ENCODE results near the gene PSAT1. TPM values are rescaled to one million over a fixed set of nuclear protein-coding genes. Genes with fewer than 3 reads are reported as not detected.

The PSAT1 gene
- total RNA-seq, 4 donors from 2014 or later, result 3.0 to 36.2 (median 4.9) TPM

DNA sequence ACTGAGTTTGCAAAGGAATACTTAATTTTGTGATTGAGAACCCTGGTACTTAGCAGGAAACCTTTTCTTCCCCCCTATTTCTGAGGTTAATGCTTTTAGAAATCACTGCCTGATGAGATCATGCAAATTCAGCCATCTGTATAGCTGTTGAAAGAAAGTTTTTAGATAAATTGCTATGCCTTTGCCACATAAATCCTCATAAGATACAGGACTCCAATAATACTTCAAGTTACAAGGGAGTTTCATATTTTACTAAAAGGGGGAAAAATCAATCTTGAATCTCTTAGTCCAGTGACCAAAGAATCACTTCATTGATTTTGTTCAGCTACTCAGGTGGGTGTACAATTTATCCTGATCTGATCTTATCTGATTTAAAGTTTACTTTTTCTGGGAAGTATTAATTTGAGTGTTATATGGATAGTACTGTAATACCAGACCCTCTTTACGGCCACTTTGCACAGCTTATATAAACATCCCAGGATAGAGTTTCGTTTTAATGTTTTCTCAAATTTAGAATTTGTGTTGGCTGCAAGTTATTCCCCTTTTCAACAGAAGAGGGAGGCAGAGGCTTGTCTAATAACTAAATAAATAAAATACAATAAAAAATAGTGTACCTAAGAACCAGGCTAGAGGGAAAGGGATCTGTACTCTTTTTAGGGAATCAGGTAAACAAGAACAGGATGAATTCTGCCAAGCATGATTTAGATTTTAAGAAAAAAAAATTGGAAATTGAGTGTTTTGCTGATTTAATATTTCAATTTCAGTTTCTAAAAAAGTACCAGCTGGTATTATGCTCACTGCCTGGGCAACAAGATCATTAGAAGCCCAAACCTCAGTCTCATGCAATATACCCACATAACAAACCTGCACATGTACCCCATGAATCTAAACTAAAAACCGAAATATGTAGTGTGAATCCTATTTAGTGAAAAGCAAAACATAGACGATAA is 69.1 kb downstream of the PSAT1 start:
- no peak for DNase-seq (ENCODE audit: low spot score)
- ATAC-seq (ENCODE audit: low FRiP score), result no peak
- TF ChIP-seq, protein P1, sequence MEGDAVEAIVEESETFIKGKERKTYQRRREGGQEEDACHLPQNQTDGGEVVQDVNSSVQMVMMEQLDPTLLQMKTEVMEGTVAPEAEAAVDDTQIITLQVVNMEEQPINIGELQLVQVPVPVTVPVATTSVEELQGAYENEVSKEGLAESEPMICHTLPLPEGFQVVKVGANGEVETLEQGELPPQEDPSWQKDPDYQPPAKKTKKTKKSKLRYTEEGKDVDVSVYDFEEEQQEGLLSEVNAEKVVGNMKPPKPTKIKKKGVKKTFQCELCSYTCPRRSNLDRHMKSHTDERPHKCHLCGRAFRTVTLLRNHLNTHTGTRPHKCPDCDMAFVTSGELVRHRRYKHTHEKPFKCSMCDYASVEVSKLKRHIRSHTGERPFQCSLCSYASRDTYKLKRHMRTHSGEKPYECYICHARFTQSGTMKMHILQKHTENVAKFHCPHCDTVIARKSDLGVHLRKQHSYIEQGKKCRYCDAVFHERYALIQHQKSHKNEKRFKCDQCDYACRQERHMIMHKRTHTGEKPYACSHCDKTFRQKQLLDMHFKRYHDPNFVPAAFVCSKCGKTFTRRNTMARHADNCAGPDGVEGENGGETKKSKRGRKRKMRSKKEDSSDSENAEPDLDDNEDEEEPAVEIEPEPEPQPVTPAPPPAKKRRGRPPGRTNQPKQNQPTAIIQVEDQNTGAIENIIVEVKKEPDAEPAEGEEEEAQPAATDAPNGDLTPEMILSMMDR (IDR thresholded peaks at IDR 0.05), result no peak

DNA sequence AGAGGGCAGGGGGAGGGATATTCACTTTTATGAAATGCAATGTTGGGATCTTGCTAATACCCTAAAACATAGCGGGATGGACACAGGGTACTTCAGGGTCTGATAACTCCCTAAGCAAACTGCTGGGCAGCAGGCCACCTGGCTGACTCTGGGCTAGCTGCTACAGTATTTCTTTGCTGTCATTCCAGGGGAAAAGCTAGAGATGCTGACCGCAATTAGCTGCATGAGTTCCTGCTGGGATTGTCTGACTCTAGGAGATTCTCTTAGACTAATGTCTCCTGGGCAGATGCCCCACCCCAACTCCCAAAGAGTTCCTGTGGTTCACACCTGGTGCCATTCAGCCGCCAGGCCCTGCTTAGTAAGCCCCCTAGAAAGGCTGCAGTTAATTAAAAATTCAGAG is 69.9 kb downstream of the PSAT1 start:
- TF ChIP-seq, protein P1 (IDR thresholded peaks at IDR 0.05), result no peak
- ATAC-seq (ENCODE audit: low FRiP score), result no peak

DNA sequence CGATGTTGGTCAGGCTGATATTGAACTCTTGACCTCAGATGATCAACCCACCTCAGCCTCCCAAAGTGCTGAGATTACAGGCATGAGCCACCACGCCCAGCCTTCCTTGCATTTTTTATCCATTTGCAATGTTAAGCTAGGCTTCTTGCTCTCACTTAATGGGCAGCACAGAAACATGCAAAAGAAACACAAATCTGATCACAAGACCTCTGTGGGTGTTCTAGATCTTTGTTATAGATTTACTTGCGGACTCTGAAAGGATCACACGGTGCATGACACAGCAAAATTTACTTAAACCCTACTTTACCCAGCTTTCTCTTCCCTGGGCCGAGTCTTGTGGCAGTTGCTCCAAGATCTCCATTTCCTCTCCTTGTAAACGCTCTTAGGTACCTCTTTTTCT is 71.3 kb downstream of the PSAT1 start:
- TF ChIP-seq, protein P1 (IDR thresholded peaks at IDR 0.05), result no peak
- no peak for ATAC-seq (ENCODE audit: low FRiP score)
- no peak for DNase-seq (ENCODE audit: low spot score)

More for the DNA sequence above, 69.9 kb downstream of the PSAT1 start:
- DNase-seq (ENCODE audit: low spot score), result no peak

DNA sequence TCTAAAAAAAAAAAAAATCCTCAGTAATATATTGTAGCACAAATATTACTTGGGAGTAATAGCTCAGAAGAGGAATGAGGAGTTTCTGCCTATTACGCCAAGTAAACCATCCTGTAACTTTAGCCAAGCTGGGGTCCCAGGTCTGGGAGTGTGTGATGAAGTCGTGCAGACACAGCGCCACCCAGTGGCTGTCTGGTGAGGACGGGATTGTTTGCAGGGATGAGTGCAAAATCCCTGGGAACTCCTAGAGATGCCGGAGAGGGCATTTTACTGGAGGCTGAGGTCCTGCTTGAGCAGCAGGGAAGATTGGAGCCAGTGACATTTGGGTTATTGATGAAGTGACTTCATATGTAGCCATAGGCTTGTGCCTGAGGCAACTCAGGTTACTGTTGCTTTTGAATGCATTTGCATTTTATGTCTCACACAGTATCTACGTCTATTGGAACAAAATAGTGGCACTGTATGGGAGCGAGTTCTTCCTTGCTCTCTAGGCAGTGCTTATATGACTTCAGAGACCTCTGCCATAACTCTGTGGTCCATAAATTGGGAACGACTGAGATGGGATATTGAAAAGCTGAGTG is 72.8 kb downstream of the PSAT1 start:
- TF ChIP-seq, protein P1 (IDR thresholded peaks at IDR 0.05), result no peak
- ATAC-seq (ENCODE audit: low FRiP score) (peak; percentile 53), DNase-seq (ENCODE audit: low spot score) (peak; percentile 68)

DNA sequence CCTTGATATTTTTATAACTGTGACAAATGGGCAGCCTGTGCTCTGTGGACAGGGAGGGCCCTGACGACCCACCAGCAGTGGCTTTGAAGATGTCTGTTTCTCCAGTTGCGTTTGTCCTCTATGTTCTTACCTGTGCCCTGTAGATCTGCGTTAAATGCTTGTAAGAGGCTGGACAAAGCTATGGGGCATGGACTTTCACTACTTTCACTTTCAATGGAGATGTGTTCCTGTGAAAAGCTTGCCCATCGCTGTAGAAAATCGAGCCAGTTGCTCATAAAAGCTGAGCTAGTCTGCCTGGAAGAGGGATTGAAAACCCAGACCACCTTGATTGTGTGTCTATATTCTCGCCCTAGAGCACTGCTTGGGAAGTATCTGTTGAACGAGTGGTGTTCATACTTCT is 74.1 kb downstream of the PSAT1 start:
- no peak for DNase-seq (ENCODE audit: low spot score)
- ATAC-seq (ENCODE audit: low FRiP score), result no peak
- TF ChIP-seq, protein P1 (IDR thresholded peaks at IDR 0.05), result no peak

DNA sequence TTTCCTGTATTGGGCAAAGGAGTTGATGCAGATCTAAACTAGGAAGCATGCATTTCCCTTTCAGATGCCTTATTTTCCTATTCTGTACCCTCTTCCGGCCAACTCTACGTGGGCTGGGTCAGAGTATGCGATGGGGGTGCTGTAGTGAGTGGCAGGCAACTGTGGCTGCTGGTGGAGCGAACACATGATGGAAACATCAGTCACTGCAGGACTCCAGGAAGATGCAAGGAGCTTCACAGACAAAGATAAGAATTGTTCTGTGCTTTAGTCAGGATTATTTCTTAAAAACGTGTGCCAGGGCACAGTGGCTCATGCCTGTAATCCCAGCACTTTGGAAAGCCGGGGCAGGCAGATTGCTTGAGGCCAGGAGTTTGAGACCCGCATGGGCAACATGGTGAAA is 75.1 kb downstream of the PSAT1 start:
- DNase-seq (ENCODE audit: low spot score) (no peak), ATAC-seq (ENCODE audit: low FRiP score) (no peak)
- TF ChIP-seq, protein P1 (IDR thresholded peaks at IDR 0.05), result no peak

Other genes starting within 250 kb of the PSAT1 start
- 10 to 100 TPM in 1 of 4 donors, 1 to 10 TPM in 3; 4.6 to 10.4 (median 7.4) TPM for gene CEP78, start 61.0 kb upstream of the PSAT1 start, total RNA-seq

Measured in omental fat pad (tissue), 4 donors.